SK-N-MC (cell line): ENCODE data around the gene TCF12.

Source experiments
- EZH2 ChIP-seq: fragments of 200-600 bp; sonication (generic); IDR thresholded peaks from one replicate; pipeline ENCODE4 v1.6.1; 2017; ENCODE audit warnings: antibody characterized with exemption
- FOXP2 ChIP-seq: optimal IDR thresholded peaks from 2 replicates; pipeline ENCODE3; 2011; ENCODE audit warnings: mild to moderate bottlenecking, moderate library complexity; ENCODE audit not compliant: insufficient read depth; ENCODE audit errors: extremely low read length, control extremely low read depth
- POLR2AphosphoS5 ChIP-seq: IDR thresholded peaks from 2 replicates; pipeline ENCODE4 v1.6.1; 2012; ENCODE audit warnings: mild to moderate bottlenecking, low read depth, low read length, borderline replicate concordance

DNA sequence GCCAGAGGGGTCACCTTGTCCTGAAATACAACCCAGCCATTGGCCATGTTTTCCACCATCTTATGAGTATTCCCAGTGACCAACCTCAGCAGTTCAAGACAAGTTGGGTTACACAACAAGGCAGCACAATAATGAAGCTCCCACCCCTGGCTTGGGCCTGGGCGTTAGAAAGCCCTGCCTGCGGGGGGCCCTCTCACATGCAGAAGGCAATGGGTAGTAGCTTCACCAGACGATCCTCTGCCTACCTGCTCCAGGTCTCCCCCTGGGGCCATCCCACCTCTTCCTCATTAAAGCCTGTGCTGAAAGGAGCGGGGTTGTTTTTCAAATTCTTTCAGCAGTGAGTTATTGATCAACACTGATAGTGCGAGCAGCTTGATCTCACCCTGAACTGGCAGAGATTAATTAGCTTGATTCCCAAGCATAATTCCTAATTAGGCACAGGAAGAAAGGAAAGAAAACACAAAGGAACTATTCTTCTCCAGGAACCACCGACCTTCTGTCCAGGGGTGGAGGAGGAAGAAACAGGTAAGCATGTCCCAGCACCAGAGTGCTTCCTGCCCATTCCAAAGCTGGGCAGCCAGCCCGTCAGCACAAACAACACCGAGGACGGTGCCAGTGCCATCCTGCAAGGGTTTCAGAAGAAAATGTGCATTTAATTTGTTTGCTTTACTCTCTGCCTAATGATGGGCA lies 378.2 kb downstream of the TCF12 start:
- no peak for TF ChIP-seq EZH2
- no peak for TF ChIP-seq POLR2AphosphoS5
- TF ChIP-seq FOXP2, result no peak
